ENCODE results near the gene ACOT9.
"Not testable (repeated sequence)": the region's sequence is repeated elsewhere in the genome, so short reads cannot be mapped to it uniquely, and the experiment has no call there.

Gene ACOT9

DNA sequence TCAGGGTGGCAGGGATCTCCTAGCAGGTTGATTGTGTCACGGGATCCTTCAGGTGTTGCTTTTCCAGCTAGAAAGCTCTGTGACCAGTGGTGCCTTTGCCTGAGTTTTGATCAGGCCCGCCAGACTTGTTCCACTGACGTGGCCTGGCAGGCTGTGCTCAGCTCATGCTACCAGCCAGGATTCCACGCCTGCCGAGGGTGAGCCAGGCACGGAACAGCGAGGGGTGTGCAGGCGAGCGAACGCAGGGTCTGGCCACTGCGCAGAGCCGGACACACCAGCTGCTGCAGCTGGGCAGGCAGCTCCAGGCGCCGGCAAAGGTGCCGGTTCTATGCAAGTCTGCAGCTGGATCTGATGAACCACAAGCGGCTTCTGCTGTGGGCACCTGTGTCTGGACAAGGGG, 22.8 kb upstream of the ACOT9 start:
- no peak for DNase-seq (ENCODE audit: low read depth)

DNA sequence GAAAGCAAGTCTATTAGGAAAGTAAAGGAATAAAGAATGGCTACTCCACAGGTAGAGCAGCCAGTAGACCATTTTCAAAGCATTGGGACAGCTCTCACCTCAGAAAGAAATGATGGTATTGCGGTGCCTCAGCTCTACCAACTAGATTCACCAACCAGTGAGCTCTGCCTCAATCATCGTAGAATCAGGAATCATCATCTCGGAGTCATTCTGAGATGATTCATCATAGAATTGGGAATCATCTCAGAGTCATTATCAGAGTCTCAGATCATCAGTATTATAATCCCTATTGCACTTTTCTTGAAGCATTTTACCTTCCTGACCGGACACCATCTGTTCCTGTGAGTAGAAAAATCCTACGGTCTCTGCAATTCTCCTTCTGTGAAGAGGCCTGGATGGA, 22.4 kb upstream of the ACOT9 start:
- no peak for DNase-seq (ENCODE audit: low read depth)

DNA sequence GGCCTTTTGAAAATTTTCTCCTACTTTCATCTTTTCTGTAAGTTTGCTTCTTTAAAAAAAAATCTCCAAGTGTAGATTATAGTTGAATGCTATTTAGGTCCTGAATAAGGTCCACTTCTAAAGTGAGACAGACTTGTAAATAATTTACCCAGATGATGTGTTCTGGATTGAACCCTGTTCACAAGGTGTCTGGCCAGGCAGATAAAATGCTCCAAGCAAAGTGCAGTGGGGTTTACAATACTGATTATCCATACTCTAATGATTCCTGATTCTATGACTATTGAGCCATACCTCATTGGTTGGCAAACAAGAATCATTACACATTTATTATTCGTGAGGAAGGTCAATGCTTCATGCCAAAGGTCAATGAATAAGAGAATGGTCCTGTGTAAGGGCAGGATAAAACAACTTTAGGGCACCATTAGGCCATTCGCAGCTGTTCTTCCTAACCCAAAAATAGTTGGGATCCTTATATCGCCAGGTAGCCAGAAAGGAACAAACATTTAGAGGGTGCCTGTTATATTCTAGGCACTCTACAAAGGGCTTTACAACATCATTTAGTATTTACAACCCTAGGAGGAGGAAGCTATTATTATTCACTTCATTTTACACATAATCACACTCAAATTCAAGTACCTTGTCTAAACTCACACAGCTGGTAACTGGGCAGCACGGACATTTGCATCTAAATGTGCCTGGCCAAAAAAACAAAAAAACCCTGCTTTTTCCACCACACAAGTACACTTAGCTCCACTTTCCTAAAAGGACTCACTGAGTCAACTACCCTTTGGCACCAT, 21.3 kb upstream of the ACOT9 start:
- DNase-seq (ENCODE audit: low read depth) = no peak

DNA sequence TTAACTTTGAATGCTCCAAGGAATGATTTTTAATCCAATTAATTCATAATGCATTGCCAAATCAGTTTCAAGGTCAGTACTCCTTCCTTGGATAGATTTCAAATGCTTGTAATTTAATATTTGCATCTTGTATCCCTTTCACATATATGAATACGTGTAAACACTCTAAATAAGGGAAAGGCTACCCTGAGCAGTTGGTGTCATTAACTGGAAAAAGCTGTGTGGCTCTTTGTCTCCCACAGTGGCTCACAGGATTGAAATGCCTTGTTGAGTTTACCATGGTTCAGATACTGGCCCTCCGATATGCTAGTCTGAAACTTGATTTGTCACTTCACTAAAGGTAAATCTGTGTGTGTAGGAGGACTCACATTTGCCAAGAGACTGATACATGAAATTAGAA, 16.7 kb upstream of the ACOT9 start:
- DNase-seq (ENCODE audit: low read depth) = no peak

DNA sequence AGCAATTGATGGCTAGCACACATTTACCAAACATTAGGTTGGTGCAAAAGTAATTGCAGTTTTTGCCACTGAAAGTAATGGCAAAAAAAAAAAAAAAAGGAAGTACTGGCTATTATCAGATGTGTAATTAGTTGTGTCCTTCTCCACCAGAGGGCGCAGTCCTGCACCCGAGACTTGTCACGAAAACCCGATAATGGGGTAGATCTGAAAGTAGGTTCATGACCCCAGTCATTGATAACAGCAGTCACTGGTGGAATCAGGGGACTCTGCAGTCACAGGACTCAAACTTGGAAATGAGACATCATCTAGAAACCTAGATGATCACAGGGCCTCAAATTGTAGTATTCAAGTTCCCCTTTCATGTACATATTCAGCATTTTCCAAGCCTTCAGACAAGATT, 13.1 kb upstream of the ACOT9 start:
- peak; percentile 49 for DNase-seq (ENCODE audit: low read depth)

DNA sequence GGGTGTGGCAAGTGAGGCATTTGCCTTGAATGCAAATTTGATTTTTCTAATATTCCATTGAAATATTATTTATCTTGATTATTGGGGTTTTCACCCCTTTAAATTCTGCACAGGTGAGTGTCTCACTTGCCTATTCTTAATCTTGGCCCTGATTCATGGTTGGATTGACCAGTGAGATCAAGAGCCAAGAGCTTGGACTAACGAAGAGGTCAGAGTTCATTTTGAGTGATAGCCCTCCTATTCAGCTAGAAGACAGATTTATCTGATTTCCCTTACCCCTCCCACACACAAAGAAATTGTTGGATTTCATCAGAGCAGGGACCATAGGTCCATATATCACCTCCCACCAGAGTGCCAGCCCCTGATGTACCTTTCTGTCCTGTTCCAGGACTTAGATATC, 11.6 kb upstream of the ACOT9 start:
- DNase-seq (ENCODE audit: low read depth) = no peak

DNA sequence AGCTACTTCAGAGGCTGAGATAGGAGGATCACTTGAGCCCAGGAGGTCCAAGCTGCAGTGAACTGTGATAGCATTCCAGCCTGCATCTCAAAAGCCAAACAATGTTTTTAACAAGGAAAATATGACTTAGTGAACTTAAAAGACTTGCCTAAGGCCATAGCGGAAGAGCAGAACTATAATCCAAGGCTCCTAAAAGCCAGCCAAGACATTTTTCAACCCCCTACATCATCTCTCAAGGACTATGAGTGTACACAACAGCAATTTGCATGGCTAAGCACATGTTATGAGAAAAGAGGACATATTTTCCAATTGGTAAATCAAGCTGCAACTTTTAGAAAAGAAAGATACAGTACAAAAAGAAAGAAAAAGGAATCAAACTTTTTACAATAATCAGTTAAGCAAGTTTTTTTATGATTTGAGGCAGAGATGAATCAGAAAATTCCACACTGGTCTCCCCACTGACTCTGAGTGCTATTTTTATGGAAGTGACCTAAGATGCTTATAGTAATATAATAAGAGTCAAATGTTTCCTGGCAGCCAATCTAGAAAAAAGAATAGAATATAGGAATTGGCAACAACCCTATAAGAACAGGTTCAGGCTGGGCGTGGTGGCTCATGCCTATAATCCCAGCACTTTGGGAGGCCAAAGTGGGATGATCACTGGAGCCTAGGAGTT, 9.8 kb upstream of the ACOT9 start:
- DNase-seq (ENCODE audit: low read depth) = no peak

DNA sequence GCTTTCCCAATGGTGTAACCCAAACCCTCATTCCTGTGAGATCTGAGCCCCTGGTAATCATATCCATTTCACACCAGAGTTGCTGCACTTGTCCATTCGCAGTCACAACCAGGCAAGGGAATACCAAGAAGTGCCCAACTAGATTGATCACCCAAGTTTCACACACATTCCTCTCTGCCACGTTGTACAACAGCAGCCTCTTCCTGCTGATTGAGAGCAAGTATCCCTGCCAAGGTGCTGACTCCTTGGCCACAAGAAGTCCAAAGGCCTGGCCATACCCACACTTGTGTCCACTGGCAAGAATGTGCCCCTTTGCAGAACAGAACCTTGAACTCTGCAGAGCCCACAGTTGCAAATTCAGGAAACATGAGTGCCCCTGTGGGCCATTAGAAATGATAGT, 6.5 kb upstream of the ACOT9 start:
- no peak for DNase-seq (ENCODE audit: low read depth)

DNA sequence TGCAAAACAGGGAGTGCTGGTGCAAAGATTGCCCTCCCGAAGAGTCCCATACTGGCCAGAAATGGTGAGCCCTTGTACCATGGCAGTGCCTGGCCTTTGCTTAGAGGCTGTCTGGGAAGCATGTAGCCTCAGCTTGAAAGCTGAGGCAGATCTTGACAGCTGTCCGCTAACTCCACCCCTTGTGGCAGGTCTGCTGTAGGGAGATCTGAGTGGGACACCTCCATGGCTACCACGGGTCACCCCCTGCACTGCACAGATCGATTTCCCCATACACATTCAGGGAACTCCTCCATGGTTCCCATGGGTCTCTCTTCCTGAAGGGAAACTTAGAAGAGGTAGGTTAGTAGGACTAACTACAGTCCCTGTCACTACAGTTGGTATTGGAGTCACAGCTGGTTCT, 6.1 kb upstream of the ACOT9 start:
- DNase-seq (ENCODE audit: low read depth) = no peak

DNA sequence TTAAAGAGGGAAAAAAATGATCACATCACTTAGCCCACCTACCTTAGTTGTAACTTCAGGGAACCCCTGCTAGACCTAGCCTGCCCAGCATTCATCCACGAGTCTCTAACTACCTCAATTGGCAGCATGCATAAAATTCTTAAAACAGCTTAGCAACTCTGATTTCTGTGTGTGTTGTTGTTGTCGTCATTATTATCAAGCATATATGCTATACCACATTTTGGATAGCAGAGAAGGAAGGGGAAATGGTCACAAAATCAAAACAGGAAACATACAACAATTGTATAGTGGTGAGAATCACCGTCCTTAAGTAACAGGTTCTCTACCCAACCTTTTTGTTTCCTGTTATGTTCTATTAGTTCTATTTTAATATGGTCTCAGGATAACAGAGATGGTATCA, 2.7 kb upstream of the ACOT9 start:
- no peak for DNase-seq (ENCODE audit: low read depth)

DNA sequence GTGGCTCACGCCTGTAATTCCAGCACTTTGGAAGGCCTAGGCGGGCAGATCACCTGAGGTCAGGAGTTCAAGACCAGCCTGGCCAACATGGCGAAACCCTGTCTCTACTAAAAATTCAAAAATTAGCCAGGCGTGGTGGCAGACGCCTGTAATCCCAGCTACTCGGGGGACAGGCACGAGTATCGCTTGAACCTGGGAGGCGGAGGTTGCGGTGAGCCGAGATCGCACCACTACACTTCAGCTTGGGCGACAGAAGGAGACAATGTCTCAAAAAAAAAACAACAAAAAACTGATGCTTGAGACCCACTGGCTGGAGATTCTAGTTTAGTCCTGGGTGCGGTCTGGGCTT, 521 bp upstream of the ACOT9 start:
- not testable (repeated sequence) for DNase-seq (ENCODE audit: low read depth)

DNA sequence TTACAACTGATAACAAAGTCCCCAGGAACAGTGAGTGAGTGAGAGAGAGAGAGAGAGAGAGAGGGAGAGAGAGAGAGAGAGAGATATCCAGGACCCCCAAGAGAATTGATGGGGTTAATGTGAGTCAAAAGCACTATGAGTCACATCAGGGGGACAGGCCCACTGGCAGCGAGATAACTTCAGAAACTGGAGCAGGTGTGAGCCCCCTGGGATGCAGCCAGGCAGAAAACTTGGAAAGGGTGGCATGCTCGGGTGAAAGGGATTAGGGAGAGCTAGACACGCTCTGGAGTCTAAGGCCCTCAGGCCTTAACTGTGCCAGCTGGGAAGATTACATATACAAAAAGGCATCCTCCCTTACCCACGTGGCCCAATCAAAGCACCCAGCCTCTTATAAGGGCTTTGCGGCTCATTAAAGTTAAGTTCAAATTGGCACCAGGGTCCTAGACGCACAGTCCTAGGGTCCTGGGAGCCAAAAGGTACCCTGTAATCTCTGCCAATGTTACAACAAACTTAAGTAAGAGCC, 841 bp downstream of the ACOT9 start:
- DNase-seq (ENCODE audit: low read depth) = no peak

DNA sequence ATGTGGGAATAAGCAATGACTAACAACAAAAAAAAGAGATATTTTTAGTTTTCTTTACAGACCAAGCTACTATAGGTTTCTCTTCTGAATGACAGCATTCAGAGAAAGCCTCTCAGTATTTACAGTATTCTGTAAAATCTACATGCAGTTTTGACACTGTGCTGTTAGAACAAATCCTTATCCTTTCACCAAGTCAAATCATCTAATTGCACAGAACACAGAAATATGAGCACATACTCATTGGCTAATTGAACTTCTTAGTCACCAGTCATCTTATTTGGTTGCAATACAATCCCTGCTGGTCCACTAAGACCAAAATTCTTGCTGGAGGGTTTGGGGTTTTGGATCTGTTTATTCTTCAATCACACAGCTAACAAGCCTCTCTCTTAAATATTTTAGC, 5.7 kb downstream of the ACOT9 start:
- DNase-seq (ENCODE audit: low read depth) = no peak

DNA sequence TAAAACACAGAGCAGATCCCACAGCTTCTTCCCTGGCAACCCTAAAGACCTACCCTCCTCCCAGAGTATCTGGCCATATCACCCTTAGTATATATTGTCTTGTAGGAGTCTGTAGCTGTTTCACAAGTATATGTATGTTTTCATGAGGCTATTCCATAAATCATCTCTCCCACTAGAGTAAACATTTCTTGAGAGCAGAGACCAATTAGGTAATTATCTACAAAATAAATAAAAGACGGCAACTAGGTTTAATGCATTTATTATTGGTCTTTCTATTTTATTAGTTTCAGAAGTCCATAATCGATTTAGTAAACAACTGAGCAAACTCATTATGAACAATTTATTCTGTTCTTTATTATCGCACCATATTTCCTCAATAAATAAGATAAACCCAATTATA, 7.0 kb downstream of the ACOT9 start:
- DNase-seq (ENCODE audit: low read depth) = no peak

DNA sequence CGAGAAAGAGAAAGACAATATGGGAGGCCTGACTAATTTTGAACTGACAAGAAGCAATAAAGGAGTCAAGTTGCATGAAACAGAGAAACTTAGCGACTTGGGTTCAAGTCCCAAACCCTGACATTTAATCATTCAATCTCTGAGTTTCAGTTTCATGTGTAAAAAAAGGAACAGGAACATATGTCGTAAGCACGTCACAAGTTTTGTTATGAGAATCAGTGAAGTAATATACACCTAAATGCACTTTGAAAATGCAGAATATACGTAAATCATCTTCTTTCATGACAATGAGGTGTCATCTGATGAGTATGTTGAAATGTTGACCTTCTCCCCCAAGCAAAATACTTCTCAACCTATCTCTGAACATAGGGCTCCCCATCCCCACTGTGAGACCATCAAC, 10.4 kb downstream of the ACOT9 start:
- no peak for DNase-seq (ENCODE audit: low read depth)

DNA sequence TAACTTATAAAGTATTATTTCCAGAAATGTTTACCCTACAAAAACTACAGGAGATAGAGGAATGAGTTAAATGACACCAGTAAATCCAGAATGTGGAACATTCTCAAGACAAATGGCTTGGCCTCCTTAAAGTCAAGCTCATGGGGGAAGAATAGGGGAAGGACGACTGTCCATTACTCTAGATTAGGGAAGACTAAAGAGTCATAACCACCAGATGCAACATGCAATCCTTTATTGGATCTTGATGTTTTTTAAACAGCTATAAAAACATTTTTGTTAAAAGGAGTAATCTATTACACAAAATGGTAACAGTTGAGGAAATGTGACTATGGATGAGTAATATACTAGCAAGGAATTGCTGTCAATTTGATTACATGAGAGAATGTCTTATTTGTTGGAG, 11.1 kb downstream of the ACOT9 start:
- no peak for DNase-seq (ENCODE audit: low read depth)

DNA sequence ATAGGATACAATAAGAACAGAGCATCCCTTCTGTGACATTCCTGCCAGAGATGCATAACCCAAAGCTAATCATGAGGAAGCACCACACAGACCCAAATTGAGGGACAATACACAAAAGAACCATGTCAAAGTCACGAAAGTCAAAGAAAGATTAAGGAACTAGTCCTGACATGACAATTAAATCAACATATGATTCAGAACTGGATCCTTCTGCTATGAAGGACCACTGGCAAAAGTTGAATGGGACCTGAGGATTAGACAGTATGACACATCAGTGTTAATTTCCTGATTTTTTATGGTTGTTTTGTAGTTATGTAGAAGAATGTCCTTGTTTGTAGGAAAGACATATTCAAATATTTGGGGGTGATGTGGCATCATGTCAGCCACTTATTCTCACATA, 13.9 kb downstream of the ACOT9 start:
- no peak for DNase-seq (ENCODE audit: low read depth)

DNA sequence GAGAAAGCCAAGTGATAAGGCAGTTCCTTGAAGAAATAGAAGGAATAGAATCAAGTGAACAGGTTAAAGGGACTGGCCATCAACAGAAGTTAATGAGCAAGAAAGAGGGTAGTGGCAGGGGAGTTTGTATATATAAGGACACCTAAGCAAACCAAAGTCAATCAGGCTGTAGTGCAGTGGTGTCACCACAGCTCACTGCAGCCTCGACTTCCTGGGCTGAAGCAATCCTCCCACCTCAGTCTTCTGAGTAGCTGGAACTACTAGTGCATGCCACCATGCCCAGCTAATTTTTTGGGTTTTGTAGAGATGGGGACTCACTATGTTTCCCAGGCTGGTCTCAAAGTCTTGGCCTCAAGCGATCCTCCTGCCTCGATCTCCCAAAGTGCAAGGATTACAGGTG, 15.9 kb downstream of the ACOT9 start:
- no peak for DNase-seq (ENCODE audit: low read depth)

DNA sequence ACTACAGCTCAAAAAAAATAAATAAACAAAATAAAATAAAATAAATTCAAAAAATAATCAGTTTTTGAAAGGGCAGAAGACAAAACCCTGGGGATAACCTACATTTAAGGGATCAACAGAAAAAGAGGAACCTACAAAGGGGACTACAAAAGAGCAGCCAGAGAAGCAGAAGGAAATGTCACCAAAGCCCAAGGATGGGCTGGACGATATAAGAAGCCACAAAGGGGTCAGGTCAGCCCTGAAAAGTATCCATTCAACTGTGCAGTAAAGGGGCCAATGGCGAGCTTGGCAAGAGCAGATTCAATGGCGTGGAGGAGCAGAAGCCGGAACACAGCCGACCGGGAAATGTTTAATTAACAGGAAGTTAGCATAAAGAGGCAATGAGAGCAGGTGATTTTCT, 16.9 kb downstream of the ACOT9 start:
- no peak for DNase-seq (ENCODE audit: low read depth)

DNA sequence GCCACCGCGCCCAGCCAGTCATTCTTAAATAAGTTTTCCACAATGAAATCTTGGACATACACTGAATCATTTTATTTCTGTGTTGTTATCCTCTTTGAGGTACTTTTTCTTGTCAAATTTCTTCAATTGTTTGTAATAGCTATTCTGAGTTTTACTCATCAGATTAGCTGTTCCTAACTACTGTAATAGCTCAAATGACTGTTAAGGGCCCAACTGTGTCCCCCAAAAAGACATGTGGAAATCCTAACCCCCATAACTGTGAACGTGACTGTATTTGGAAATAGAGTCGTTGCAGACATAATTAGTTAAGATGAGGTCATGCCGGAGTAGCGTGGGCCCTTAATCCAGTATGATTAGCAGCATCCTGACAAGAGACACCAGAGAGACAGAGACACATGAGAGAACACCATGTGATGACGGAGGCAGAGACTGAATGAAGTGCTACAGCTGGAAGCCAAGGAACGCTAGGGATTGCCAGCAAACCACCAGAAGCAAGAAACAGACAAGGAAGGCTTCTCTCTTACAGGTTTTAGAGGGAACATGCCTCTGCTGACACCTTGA, 22.9 kb downstream of the ACOT9 start:
- DNase-seq (ENCODE audit: low read depth) = no peak

DNA sequence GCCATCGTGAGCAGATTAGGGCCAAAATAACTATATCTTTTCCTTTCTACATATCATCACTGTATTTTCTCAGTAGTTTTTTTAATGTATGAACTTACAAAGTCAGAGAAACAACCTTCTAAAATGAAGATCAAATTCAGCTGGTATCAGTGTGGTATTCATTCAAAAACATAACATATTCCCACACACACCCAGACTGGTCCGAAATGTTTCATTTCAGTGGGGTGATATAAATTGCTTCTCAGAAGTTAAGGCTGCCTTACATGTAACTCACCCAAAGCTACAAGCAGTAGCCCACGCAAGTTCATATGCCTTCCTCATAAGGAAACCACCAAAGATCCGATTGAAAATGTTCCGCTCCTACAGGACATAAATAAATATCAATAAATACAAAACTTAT, 37.8 kb downstream of the ACOT9 start:
- DNase-seq (ENCODE audit: low read depth) = no peak

DNA sequence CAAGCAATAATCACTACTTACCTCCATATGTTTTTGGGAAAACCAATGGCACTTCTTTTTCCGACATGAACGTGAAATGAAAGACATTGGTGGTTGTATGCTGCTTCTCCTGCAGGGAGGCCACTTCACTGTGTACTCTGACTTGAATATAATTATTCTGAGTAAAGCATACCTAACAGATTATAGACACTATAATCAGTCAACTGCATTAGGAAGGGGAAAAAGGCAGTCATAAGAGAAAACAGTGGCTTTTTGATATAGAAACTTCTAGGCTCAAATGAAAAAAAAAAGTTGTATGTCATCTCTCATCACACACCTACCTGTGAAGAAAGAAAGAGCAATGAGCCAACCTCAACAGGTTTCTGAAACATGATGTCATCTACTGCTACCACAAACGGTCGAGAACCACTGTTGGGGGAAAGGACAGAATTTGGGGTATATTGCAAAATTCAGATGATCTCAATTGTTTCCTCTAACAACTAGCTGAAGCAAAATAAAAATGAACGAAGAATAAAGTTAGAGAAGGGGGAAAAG, 38.3 kb downstream of the ACOT9 start:
- no peak for DNase-seq (ENCODE audit: low read depth)

DNA sequence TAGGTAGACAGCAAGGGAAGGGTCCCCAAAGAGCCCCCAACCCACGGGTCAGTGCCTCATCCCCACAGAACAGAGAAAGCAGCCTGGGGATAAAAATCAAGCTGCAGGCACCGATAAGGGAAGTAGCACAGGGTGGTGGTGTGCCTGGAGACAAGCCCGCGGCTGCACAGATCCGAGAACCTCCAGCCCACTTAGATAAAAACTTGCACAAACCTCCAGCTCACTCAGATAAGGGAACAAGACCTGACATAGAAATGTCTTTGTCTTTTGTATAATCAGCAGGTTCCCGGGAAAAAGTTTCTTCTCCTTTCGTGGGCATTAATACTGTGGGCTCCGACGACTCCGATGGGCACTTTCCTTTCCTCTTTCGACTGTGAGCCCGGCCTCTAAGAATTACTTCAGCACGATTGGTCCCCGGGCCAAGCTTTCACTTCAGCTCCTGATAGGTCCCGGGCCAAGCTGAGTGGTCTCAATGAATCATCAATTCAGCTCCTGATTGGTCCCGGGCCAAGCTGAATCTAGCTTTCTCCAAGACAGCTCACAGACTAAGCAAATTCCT, 43.4 kb downstream of the ACOT9 start:
- no peak for DNase-seq (ENCODE audit: low read depth)

Data from stimulated activated CD8-positive, alpha-beta memory T cell treated with anti-CD3 and anti-CD28 coated beads, Interleukin-12 subunit alpha, Interleukin-12 subunit beta, amount 100 ng/mL, for 1 hour (primary cell).